Stimulated activated CD8-positive, alpha-beta memory T cell treated with anti-CD3 and anti-CD28 coated beads, Interleukin-7, amount 100 ng/mL, for 4 hours (primary cell): ENCODE measurements around the gene URAD.

Experiments
- DNase-seq, 2 donors: peaks; one replicate each; pipeline ENCODE4 v3.0.0-alpha.2; 2020; ENCODE audit warnings: low read depth in 2 of 2

Gene URAD

GRCh38 chr13:28000567-28000966, 12.1 kb upstream of the URAD start:
- no peak for DNase-seq

DNA sequence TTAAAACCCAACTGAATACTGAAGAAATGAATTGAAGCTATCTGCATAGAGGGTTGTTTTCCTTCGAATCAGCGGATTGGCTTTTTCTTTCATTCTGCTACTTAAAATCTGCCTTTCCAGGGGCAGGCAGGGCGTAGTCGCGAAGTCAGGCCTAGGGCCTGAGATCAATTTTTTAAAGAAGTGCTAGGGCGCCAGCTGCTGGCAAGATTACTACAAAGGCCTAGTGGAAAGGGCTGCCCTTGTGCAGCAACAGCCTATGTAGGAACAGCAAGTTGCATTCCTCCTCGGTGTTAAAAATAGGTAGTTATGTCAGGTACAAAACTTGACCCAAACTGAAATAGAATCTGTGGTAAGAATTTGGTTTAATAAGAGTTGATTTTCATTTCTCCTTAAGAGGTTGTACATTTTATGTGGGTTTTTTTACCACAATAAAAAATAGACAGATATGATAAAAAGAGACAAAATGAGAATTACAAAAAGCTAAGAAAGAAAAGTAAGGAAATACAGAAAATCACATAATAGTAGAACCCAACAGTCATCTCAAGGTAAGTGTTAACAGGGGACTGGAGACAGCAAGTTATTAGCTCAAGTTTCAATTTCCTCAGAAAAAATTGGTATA, 9.5 kb upstream of the URAD start:
- DNase-seq = no peak

GRCh38 chr13:27991881-27992280, 3.4 kb upstream of the URAD start:
- no peak for DNase-seq

GRCh38 chr13:27985600-27985999, 2.9 kb downstream of the URAD start:
- DNase-seq = no peak

DNA sequence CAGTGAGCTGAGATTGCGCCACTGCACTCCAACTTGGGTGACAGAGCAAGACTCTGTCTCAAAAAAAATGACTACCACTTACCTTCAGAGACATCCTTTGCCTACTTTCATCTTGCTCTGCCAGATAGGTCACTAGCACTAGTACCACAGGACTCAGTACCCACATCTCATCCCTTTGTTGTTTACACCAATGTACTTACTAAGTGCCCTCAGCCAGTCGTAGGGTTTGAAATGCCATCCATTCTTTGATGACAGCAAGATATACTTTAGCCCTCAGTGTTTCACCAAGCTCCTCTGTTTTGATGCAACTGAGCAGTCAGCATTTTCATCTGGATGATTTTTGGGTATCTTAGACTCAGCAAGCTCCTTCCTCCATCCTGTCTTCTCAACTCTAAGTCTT, 6.1 kb downstream of the URAD start:
- no peak for DNase-seq

DNA sequence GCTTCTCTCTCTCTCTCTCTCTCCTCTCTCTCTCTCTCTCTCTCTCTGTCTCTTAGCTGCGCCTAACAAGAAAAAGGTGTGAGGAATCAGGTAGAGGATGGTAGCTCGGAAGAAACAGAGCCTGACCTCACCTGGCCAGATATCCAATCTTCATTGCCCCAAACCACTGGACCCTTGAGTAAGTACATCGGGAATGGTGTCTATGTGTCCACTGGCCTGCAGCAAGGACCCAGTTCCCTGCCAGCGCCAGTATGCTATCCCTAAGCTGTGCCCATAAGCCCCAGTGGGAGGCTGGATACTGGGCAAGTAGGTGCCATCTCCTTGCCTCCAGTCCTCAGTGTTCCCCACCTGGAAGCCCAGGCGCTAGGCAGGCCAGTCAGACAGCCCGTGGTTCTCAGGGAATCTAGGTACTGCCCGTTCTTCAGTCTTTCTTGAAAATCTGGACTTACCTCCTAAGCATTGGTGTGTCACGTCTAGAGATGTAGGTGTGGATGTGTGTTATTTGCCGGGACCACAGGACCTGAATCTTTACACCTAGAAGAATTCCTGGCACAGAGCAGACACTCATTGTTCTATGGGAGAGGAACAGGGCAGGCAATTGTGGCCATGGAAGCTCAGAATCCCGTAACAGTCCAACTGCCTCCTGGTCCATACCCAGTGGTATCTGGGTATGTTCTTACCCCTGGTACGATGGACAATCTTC, 7.3 kb downstream of the URAD start:
- no peak for DNase-seq

- no peak for DNase-seq
These were observed 8.1 kb downstream of the URAD start for GRCh38 chr13:27980280-27980998.

GRCh38 chr13:27979765-27980279, 8.7 kb downstream of the URAD start:
- DNase-seq = no peak

GRCh38 chr13:27979001-27979643, 9.4 kb downstream of the URAD start:
- DNase-seq = no peak

DNA sequence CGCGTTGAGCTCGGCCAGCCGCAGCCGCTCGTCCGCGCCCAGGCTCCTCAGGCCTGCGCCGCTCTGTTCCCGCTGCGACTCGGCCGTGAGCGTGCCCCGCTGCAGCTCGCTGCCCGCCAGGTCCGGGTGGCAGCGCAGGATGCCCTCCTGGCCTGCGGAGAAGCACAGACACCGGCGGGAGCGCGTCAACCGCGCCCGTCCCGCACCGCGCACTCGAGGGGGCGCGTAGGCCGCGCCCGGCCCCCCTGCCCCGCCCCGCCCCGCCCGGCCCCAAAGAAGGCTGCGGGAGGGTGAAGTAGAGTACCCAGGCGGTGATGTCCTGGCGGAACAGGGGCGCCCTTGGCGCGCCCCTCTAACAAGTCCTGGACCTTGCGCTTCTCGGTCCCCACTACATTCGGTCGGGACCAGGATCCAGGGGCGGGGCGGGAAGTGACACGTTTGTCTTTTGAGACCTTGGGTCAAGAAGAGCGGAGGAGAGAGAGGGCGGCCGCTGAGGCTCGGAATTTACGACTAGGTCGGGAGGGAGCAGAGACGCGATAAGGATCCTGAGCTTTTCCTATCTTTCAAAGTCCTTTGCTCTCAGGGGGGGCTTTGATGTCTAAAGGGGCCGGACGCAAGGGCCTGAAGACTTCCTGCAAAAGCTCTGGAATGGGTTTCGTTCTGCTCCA, 10.1 kb downstream of the URAD start:
- no peak for DNase-seq

DNA sequence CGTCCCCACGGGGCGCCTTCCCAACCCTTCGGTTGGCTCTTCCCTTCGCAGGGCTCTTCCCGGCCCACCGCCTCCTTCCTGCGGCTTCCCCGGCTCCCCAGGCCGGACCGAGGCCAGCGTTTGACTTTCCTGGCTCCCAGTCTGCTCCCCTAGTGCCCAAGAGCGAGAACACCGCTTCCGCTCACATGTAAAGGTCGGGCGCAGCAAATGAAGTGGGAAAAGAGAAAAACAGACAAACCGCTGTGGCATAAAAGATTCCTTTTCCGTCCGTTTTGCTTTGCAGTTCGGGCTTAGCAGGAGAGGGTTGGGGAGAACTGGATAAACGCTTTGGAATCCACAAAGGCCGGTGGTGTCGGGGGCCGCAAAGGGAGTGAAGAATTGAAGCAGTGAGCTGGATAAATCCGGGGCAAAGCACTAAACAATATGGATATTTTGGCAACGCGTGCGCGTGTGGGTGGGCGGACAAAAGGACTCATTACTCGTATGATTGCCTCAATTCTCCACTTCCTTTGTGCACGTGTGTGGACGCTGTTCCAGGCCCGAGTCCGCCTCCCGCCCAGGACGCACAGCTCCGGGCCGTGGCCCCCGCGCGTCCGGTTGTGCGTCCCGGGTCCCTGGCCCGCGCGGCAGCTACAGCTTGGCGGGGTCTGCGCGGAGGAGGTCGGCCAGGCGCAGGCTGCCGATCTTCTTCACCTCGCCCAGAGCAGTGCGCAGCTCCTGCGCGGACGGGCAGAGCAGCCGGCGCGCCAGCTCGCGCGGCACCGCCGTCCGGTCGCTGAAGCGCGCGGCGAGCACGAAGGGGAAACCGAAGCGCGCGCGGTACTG, 10.8 kb downstream of the URAD start:
- DNase-seq = no peak

DNA sequence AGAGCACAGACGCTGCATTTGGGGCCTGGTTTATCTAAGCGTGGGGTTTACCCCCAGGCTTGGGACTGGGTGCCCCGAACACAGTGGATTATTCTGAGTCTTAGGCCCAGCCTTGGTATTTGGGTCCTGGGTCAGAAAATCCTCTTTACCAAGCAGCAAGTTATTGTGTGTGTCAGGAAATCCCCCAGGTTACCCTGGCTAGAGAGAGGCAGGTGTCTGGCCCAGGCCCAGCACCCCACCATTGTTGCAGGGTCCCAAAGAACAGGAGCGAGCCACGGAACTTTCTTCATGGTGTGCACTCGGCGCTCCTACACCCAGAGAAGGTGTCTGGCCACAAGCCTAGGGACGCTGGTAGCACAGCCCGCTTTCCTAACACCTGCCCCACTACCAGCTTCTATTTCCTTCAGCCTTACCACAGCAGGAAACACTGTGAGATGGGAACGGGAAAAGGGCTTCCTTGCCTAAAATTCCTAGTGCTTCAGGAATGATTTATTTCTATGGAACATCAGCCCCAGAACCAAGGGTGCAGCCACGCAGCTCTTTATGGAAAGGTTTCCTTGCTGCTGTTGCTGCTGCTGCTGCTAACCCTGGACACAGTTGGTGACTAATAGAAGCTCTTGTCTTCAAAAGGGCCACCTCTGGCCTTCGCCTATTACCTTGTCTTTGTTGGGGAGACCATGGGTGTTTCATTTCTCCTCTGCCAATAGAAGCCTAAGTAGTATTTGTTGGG, 12.0 kb downstream of the URAD start:
- no peak for DNase-seq

DNA sequence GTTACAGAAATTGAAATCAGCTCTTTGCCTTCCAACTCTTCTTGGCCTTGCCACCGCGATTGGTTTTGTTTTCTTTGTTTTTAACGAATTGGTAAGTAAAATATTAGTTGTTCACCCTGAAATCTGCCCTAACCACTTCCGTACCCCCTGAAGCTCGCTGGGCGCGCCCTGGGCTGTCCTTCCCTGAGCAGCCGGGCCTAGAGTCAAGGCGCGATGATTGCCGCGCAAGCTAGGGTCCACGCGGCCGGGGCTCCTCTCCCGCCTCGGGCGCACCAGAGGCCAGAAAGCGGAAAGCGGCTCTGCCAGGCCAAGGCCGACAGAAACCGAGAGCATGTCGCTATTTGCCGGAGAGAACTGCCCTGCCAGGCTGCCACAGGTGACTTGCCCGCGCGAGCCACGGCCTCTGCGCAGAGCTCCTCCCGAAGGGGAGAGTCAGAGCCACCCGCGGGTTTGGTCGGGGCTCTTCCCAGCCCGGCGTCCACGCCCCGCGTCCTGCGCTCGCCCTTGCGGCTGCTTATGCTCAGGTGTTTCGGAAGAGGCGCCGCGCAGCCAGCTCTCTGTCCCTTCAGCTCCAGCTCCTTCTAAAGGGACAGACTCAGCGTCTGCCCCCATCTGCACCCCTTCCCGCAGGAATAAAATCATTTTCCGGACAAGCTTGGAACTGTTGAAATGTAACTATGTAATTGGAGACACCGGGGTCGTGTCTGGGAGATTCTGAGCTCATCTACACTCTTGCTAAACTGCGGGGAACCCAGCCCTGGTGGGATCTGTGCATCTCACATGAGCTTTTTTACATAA, 12.7 kb downstream of the URAD start:
- no peak for DNase-seq

DNA sequence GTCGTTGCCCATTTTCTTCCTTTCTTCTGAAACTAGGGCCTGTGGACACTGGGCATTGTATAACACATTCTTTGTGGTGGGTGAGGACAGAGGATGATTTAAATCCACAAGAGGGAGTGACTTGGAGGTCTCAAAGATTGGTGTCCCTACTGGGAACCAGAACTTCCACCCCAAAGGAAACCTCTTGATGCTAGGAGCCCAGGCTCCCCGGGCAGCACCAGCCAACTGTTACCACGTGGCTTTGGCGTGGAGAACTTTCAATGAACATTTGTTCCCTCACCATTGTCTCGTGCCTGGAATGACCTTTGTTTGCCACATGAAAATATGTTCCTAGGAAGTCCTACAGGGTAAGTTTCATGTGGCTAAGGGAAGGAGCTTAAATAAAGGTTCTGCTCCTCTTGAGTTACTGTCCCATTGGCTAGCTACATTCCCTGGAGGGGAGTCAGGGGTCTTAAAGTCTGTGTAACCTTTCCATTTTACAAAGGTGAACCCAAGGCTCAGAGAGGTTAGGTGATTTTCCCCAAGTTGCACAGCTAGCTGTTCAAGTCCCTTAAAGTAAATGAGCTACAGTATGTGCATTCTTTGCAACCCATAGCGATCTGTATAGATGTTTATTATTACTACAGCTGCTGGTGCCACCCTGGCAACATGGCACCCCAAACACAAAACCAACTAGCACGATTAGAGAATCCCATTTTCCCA, 14.4 kb downstream of the URAD start:
- DNase-seq = no peak

GRCh38 chr13:27973291-27973690, 15.2 kb downstream of the URAD start:
- DNase-seq = no peak

GRCh38 chr13:27972478-27972820, 16.0 kb downstream of the URAD start:
- DNase-seq = no peak

- no peak for DNase-seq
These were observed 16.6 kb downstream of the URAD start for GRCh38 chr13:27971776-27972477.

DNA sequence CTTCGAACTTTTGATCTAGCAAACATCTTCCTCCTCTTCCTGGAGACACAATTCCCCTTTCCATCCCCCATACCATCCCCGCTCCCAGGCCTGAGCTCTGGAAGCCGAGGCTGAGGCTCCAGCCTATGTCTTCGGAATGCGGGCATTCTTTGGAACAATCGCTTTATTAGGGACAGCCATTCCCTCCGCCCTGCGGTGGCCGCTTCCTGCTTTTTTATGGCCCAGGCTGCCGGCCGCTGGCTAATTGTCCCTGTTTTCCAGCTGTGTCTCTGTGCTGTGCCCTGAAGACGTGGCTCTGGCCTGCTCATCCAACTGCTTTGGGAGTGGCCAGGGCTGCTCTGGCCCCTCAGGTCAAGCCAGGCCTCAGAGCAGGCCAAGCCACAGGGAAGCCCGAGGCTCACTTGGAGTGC, 17.3 kb downstream of the URAD start:
- no peak for DNase-seq
